GM12892 (cell line): ENCODE results near the gene OR5AS1.

Experiments used
- POLR2A ChIP-seq: IDR thresholded peaks from 2 replicates; pipeline ENCODE4 v1.6.1; 2011; ENCODE audit warnings: low read depth, low read length, control low read depth
- POLR2AphosphoS5 ChIP-seq: IDR thresholded peaks from 2 replicates; pipeline ENCODE4 v1.6.1; 2011; ENCODE audit warnings: low read depth, low read length, control low read depth
- TAF1 ChIP-seq: IDR thresholded peaks from 2 replicates; pipeline ENCODE4 v1.6.1; 2011; ENCODE audit warnings: low read depth, mild to moderate bottlenecking, control low read depth, low read length, borderline replicate concordance

DNA sequence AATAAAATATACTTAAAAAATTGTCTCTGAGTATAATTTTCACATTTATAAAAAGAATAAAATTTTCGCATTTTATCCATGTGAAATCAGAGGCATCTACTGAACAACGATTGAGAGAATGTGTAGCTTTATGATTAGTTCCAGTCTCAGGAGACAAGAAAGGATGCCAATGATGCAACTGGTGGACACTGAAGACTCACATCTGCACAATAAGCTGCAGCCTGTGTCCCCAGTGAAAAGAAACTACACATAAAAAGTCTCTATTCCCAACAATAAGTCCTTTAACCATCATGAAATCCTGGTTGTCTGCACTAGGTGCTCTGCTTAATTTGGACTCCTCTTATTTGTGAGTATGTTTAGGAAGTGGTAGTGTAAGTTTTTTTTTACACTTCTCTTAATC lies 22.0 kb downstream of the OR5AS1 start:
- TF ChIP-seq POLR2AphosphoS5 (no peak), TAF1 (no peak), POLR2A (no peak)
